Omental fat pad (tissue), 4 donors: Measurements from ENCODE around the gene PDE1A. TPM values are rescaled to one million over a fixed set of nuclear protein-coding genes. Genes with fewer than 3 reads are reported as not detected.

Experiments used
- ATAC-seq: fragments of 150-250 bp; one replicate; pipeline ENCODE4 v1.9.1; 2016; ENCODE audit warnings: mild to moderate bottlenecking, moderate library complexity; ENCODE audit not compliant: low FRiP score
- DNase-seq: peaks from one replicate; pipeline ENCODE4 v3.0.0-alpha.2; 2019; ENCODE audit warnings: low spot score
- total RNA-seq, 4 donors: library from RNA; depleted of rRNA; stranded (reverse); fragments of >200 nt; gene quantifications; one replicate each; pipeline ENCODE4 v1.1.0, GENCODE V29; 2016
- TF ChIP-seq, protein P1 (sequence below), 3 donors: fragments of 450-650 bp; IDR thresholded peaks; one replicate each; pipeline ENCODE4 v1.5.1; 2016 to 2017; ENCODE audit warnings: antibody characterized with exemption in 3 of 3, mild to moderate bottlenecking in 3 of 3, moderate library complexity in 2 of 3

Gene PDE1A
- total RNA-seq, 4 donors from 2014 or later, result 7.9 to 28.2 (median 13.1) TPM

DNA sequence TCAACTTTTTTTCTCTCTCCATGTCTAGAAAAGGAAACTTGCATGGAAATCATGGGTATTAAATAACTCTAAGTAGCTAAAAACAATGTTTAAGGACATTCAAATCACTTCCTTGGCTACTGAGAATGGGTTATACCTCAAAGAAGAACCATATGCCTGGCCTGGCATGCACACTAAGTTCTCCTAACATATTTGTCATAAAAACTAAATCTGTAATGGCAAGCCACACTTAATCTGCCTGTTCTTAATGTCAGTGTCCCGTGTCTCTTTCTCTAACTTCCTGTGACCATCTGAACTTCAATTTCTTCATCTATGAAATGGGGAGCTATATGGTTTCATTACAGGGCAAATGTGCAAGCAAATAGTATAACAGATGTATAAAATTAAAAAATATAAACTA is 11.1 kb downstream of the PDE1A start:
- TF ChIP-seq, protein P1, sequence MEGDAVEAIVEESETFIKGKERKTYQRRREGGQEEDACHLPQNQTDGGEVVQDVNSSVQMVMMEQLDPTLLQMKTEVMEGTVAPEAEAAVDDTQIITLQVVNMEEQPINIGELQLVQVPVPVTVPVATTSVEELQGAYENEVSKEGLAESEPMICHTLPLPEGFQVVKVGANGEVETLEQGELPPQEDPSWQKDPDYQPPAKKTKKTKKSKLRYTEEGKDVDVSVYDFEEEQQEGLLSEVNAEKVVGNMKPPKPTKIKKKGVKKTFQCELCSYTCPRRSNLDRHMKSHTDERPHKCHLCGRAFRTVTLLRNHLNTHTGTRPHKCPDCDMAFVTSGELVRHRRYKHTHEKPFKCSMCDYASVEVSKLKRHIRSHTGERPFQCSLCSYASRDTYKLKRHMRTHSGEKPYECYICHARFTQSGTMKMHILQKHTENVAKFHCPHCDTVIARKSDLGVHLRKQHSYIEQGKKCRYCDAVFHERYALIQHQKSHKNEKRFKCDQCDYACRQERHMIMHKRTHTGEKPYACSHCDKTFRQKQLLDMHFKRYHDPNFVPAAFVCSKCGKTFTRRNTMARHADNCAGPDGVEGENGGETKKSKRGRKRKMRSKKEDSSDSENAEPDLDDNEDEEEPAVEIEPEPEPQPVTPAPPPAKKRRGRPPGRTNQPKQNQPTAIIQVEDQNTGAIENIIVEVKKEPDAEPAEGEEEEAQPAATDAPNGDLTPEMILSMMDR (IDR thresholded peaks at IDR 0.05), result no peak
- no peak for ATAC-seq
- DNase-seq, result no peak

DNA sequence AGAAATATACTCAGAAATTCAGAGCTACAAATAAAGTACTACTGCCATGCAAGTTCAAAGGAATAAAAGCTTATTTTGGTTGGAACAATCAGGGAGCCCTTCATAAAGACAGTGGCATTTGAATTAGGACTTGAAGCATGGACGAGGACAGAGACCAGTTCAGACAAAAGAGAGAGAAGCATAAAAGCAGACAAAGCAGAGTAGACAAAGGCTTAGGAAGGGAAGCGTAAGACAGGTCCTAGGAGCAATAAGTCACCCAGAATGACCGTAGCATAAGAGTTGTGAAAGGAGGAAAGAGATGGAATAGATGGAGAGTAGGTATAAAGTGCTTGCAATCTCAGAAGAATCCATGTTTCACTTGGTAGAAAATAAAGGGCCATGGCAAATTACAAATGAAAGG is 14.0 kb downstream of the PDE1A start:
- TF ChIP-seq, protein P1 (IDR thresholded peaks at IDR 0.05), result no peak
- ATAC-seq (no peak), DNase-seq (no peak)

DNA sequence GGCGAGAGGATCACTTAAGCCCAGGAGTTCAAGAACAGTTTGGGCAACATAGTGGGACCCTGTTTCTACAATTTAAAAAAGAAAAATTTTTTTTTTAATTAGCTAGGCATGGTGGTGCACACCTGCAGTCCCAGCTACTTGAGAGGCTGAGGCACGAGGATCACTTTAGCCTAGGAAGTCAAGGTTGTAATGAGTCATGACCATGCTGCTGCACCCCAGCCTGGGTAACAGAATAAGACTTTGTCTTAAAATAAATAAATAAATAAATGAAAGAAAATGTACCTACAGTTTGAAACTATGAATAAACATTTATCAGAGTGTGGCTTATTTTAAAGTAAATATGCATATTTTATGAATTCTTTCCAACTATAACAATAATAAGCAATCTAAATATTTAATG is 16.7 kb downstream of the PDE1A start:
- no peak for ATAC-seq
- no peak for DNase-seq
- TF ChIP-seq, protein P1 (IDR thresholded peaks at IDR 0.05), result no peak

DNA sequence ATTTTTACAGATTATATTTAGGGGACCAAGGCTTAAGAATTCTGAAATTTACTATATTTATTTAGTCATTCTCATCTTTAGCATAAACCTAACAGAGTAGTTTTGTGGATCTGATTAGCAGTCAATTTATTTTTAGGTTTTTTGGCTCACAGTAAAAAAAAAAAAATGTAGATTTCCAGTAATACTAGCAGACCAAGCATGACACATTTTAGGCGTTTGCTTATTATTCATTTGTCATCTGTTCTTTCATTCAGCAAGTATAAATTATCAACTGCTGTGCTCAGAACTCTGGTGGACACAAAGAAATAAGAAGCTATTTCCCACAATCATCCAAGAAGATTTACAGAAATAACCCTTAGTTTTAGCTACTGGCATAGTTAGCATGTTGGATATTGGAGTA is 20.6 kb downstream of the PDE1A start:
- ATAC-seq, result no peak
- no peak for DNase-seq
- TF ChIP-seq, protein P1 (IDR thresholded peaks at IDR 0.05), result no peak

DNA sequence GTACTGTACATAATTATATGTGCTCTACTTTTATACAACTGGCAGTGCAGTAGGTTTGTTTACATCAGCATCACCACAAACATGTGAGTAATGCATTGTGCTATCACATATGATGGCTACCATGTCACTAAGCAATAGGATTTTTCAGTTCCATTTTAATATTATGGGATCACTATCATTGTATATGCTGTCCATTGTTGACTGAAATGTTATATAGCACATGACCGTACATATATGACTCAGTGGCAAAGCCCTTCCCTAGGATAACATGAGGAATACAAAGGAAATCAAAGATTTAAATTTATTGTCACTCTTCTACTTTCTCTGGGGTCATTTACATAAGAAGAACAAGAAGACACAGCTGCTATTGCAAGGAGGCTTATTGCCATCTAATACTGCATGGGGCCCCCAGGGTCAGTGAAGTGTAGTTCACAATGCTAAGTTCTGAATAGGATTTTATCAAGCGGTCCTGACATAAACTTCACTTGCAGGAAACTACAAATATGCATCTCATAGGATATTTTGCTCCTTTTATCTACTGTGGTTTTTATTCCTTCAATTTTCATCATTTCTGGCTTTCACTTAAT is 21.8 kb downstream of the PDE1A start:
- DNase-seq (no peak), ATAC-seq (no peak)
- TF ChIP-seq, protein P1 (IDR thresholded peaks at IDR 0.05), result no peak

DNA sequence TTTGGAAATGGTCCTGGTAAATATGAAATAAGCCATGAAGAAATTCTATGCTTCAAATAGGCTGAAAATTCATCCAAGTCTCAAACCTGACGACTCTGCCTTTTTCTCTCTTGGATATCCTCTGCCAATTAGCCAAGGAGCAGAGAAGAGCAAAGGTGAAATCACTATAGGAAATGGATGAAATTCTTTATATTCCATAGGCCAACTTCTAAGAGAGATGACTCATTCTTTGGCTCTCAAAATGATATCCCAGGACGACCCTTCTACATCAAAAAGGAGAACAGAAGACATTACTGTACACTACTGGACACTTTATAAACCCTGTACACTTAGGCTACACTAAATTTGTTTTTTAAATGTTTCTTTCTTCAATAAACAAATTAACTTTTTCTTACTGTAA is 22.7 kb downstream of the PDE1A start:
- TF ChIP-seq, protein P1 (IDR thresholded peaks at IDR 0.05), result no peak
- ATAC-seq (no peak), DNase-seq (no peak)

DNA sequence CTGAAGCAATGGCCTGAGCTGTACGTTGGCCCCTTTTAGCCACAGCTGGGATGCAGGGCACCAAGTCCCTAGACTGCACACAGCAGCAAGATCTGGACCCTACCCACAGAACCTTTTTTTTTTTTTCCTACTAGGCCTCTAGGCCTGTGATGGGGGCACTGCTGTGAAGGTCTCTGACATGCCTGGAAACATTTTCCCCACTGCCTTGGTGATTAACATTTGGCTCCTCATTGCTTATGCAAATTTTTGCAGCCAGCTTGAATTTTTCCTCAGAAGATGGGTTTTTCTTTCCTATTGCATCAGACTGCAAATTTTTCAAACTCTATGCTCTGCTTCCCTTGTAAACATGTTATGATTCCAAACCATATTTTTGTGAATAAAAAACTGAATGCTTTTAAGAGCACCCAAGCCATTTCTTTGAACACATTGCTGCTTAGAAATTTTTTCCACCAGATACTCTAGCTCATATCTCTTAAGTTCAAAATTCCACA is 33.5 kb downstream of the PDE1A start:
- DNase-seq (no peak), ATAC-seq (no peak)
- TF ChIP-seq, protein P1 (IDR thresholded peaks at IDR 0.05), result no peak
